MCF 10A (cell line): ENCODE results near the gene LRRFIP1. TPM values are rescaled to one million over a fixed set of nuclear protein-coding genes. Genes with fewer than 3 reads are reported as not detected.

Source experiments
- BruUV-seq: library from RNA; stranded (reverse); fragments of 400-500 nt; replicated peaks from 2 replicates; lab custom pipeline; 2021; lab: Mats Ljungman, UMichigan
- CTCF ChIA-PET: fragments of 300-600 bp; sonication (Branson Sonifier 250); formaldehyde crosslinking; extraction: SDS; loops from one replicate; lab custom pipeline; 2021; ENCODE audit warnings: antibody characterized with exemption, inconsistent platforms; lab: Yijun Ruan, JAX
- POLR2A ChIA-PET: fragments of 300-600, 350-650 bp; sonication (Branson Sonifier 250); formaldehyde crosslinking; extraction: SDS; loops from one replicate; lab custom pipeline; 2020; ENCODE audit warnings: antibody characterized with exemption, inconsistent platforms; lab: Yijun Ruan, JAX
- DNase-seq: peaks from one replicate; pipeline ENCODE4 v3.0.0-alpha.2; 2018; ENCODE audit not compliant: unreplicated experiment
- H3K27ac Mint-ChIP-seq: one replicate; pipeline ENCODE4 v1.8.0; 2022; ENCODE audit warnings: mild to moderate bottlenecking, low read depth, mixed read lengths; ENCODE audit not compliant: unreplicated experiment
- H3K27me3 Mint-ChIP-seq: one replicate; pipeline ENCODE4 v1.8.0; 2022; ENCODE audit warnings: mixed read lengths; ENCODE audit not compliant: insufficient read depth, unreplicated experiment
- H3K36me3 Mint-ChIP-seq: one replicate; pipeline ENCODE4 v1.8.0; 2022; ENCODE audit warnings: mild to moderate bottlenecking, moderate library complexity, mixed read lengths; ENCODE audit not compliant: insufficient read depth, unreplicated experiment
- H3K4me1 Mint-ChIP-seq: one replicate; pipeline ENCODE4 v1.8.0; 2022; ENCODE audit warnings: mixed read lengths; ENCODE audit not compliant: insufficient read depth, unreplicated experiment
- H3K4me3 Mint-ChIP-seq: one replicate; pipeline ENCODE4 v1.8.0; 2022; ENCODE audit warnings: mild to moderate bottlenecking, moderate library complexity, mixed read lengths; ENCODE audit not compliant: unreplicated experiment
- H3K9me3 Mint-ChIP-seq: one replicate; pipeline ENCODE4 v1.8.0; 2022; ENCODE audit warnings: mixed read lengths; ENCODE audit not compliant: unreplicated experiment
- intact Hi-C: fragments of 100-400 bp; cut with micrococcal nuclease; formaldehyde crosslinking; loops from 2 replicates; pipeline ENCODE4 v1.14.1; 2022
- total RNA-seq: library from RNA; stranded (reverse); gene quantifications from 2 replicates; pipeline ENCODE4 v1.2.3, GENCODE V29; 2022
- TF ChIP-seq, protein P1 (sequence below): fragments of 200-600 bp; IDR thresholded peaks from one replicate; pipeline ENCODE4 v1.8.0; 2022; ENCODE audit warnings: antibody characterized with exemption, mild to moderate bottlenecking; ENCODE audit not compliant: unreplicated experiment

LRRFIP1 gene
- total RNA-seq, 1 experiment from 2014 or later, result 197 TPM

DNA sequence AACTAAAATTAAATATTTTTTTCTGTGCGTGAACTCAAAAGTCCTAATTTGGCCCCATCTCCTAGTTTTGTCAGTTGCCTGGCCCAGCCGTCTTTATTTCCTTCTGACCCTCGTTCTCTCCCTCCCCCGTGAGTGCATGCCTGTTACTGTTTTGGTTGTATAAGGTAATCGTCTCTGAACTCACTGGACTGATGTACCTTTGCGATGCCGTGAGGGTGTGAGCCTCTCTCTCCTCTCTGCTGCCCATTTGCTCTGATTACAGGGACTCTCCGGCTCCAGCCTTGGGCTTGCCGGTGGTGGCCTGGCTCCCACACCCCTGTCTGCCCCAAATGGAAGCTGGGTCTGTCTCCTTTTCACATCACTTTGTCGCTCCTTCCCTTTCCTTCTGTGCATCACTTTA, 104.7 kb downstream of the LRRFIP1 start:
- POLR2A ChIA-PET, result interaction anchor here (0.9 to 15.3 kb wide), 5 partner anchors 9 to 63 kb away, joined by 4 to 148 read pairs (median 5); no protein-coding TSS in a partner anchor
- Mint-ChIP-seq H3K9me3 (no peaks in the 10 kb centered on the region), H3K36me3 (peaks cover 34% of the 10 kb centered on the region), H3K27me3 (no peaks in the 10 kb centered on the region), H3K27ac (peak overlapping the region; percentile 62), H3K4me3 (peak overlapping the region; percentile 45), H3K4me1 (peaks cover 34% of the 10 kb centered on the region)
- peak; percentile 7 for DNase-seq
- intact Hi-C loops, result no loop called here
- TF ChIP-seq, protein P1, sequence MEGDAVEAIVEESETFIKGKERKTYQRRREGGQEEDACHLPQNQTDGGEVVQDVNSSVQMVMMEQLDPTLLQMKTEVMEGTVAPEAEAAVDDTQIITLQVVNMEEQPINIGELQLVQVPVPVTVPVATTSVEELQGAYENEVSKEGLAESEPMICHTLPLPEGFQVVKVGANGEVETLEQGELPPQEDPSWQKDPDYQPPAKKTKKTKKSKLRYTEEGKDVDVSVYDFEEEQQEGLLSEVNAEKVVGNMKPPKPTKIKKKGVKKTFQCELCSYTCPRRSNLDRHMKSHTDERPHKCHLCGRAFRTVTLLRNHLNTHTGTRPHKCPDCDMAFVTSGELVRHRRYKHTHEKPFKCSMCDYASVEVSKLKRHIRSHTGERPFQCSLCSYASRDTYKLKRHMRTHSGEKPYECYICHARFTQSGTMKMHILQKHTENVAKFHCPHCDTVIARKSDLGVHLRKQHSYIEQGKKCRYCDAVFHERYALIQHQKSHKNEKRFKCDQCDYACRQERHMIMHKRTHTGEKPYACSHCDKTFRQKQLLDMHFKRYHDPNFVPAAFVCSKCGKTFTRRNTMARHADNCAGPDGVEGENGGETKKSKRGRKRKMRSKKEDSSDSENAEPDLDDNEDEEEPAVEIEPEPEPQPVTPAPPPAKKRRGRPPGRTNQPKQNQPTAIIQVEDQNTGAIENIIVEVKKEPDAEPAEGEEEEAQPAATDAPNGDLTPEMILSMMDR, result no peak
- no TSS peak for BruUV-seq
- CTCF ChIA-PET, result interaction anchor here (0.6 to 8.2 kb wide), 6 partner anchors 9 to 160 kb away, joined by 3 to 63 read pairs (median 4); no protein-coding TSS in a partner anchor

DNA sequence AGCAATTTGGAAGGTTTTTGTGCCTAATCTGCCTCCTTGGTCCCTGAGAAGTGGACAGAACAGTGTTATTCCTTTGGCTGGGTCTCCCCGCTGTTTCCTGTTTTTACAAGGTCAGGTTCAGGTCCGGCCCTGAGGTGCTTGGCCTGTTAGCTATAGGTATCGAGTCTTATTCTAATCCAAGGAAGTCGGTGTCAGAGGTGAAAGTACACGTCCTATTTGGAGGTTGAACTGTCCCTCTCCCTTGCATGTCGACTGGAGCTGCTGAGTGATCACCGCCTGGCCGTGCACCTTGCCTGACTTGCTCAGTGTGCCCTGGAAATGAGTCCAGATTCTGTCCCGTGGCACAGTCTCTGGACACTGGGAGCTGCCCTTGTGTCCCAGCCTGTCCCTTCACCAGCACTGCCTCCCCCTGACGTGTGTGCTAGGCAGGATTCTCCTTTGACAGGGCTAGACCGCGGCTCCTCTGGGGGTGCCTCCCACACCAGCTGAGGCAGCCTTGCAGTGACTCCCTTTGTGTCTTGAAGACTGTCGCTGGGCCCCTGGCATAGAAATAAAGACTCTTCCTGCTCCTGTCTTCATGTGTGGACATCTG, 105.5 kb downstream of the LRRFIP1 start:
- BruUV-seq, result no TSS peak
- ChIA-PET CTCF (interaction anchor here (0.6 to 8.2 kb wide), 4 partner anchors 11 to 161 kb away, joined by 3 to 63 read pairs (median 26); no protein-coding TSS in a partner anchor), POLR2A (interaction anchor here (0.6 to 15.3 kb wide), 3 partner anchors 38 to 398 kb away, joined by 4 to 148 read pairs (median 15); no protein-coding TSS in a partner anchor)
- Mint-ChIP-seq H3K4me3 (no peak overlapping the region), H3K4me1 (peaks cover 38% of the 10 kb centered on the region), H3K36me3 (peaks cover 37% of the 10 kb centered on the region), H3K27ac (peak overlapping the region; percentile 62), H3K9me3 (no peaks in the 10 kb centered on the region), H3K27me3 (no peaks in the 10 kb centered on the region)
- intact Hi-C loops, result no loop called here
- TF ChIP-seq, protein P1, result no peak
- no peak for DNase-seq

DNA sequence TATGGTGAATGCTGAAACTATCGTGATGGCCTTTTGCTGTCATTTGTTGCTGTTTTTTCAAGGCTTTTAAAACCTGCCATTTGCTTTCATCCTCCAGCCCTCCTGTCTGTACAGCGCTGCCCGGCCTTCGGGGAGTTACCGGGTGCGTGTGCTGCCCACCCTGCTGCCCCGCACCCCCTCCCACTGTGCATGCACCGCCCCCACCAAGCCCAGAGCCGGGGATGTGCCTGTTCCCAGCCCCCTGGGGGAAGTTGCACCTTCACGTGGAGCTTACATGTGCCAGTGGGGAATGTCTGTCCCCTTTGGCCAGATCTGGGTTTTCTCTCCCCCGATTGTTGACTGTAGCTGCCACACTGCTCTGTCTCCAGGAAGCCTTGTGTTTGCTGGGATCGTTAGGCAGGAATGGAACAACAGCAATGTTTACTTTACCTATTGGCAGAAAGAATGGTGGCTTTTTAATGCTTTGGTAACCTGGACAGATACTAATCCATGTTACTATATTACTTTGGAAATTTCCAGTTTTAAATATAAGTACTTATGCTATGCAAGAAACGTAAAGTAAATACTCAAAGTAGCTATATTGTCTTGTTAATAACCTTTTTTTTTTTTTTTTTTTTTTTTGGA, 106.4 kb downstream of the LRRFIP1 start:
- Mint-ChIP-seq H3K9me3 (no peaks in the 10 kb centered on the region), H3K27ac (no peak overlapping the region), H3K4me3 (no peak overlapping the region), H3K4me1 (peaks cover 38% of the 10 kb centered on the region), H3K36me3 (peaks cover 34% of the 10 kb centered on the region), H3K27me3 (no peaks in the 10 kb centered on the region)
- no peak for DNase-seq
- ChIA-PET POLR2A (interaction anchor here (15.3 kb wide), 1 partner anchor 39 kb away, joined by 148 read pairs; no protein-coding TSS in a partner anchor), CTCF (interaction anchor here (0.7 to 8.2 kb wide), 4 partner anchors 11 to 162 kb away, joined by 3 to 63 read pairs (median 26); no protein-coding TSS in a partner anchor)
- BruUV-seq, result no TSS peak
- intact Hi-C loops, result no loop called here
- TF ChIP-seq, protein P1, result no peak
